Epithelial cell of prostate (primary cell): Measurements from ENCODE around the gene NCLN.

Experiments used
- DNase-seq: peaks from one replicate; pipeline ENCODE4 v3.0.0-alpha.2; 2011; ENCODE audit warnings: low read depth, low spot score
- H3K27ac ChIP-seq: fragments of 450-650 bp; 2 replicates; pipeline ENCODE4 v1.5.1; 2017; ENCODE audit warnings: mild to moderate bottlenecking

NCLN gene

GRCh38 chr19:3250675-3251074 is 64.9 kb downstream of the NCLN start:
- no peak overlapping the region for H3K27ac ChIP-seq
- DNase-seq = no peak

DNA sequence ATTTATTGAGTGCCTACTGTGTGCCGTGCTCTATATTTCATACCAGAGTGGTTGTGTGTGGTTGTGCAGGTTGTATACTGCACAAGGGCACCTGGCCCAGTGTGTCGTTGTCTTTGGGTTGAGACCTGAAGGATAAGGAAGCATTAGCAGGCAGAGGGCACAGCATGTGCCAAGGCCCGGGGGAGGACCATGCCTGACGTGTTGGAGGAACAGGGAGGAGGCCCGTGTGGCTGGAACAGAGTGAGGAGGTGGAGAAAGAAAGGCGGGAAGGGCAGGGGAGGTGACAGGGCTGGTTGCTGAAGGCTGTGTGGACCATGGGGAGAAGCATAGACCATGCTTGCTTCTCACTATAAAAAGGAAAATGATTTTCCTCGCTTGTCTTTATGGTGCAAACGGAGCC is 65.5 kb downstream of the NCLN start:
- H3K27ac ChIP-seq = no peak overlapping the region
- no peak for DNase-seq

GRCh38 chr19:3252650-3253049 is 66.9 kb downstream of the NCLN start:
- DNase-seq = no peak
- no peak overlapping the region for H3K27ac ChIP-seq

DNA sequence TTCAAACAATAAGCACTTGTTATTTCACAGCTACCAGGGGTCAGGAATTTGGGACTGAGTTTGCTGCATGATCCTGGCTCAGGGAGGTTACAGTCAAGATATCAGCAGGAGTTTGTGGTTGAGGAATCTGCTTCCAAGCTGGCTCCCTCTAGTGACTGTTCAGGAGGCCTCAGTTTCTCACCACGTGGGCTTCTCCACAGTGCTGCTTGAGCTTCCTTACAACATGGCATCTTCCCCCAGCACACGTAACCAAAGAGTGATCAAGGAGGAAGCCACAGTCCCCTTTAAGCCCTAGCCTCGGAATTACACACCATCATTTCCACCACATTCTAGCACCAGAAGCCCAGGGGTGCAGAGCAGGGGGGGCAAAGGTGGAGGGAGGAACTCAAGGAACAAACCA is 67.5 kb downstream of the NCLN start:
- no peak for DNase-seq
- H3K27ac ChIP-seq = no peak overlapping the region

- DNase-seq = no peak
- no peak overlapping the region for H3K27ac ChIP-seq
Measured at GRCh38 chr19:3254520-3254919, 68.8 kb downstream of the NCLN start.

GRCh38 chr19:3257071-3257470 is 71.3 kb downstream of the NCLN start:
- no peak for DNase-seq

More at GRCh38 chr19:3257071-3257470, 71.3 kb downstream of the NCLN start:
- H3K27ac ChIP-seq = no peak overlapping the region
